Brain microvascular endothelial cell (primary cell): ENCODE measurements around the gene ANXA6.

Experiments
- DNase-seq: peaks from one replicate; pipeline ENCODE4 v3.0.0-alpha.2; 2020
- H3K27ac ChIP-seq: fragments of 250-450 bp; sonication (Bioruptor Pico); 2 replicates; pipeline ENCODE4 v1.5.1; 2020; ENCODE audit warnings: mild to moderate bottlenecking, moderate library complexity
- H3K27me3 ChIP-seq: fragments of 250-450 bp; sonication (Bioruptor Pico); replicated peaks from 2 replicates; pipeline ENCODE4 v1.5.1; 2020; ENCODE audit warnings: mild to moderate bottlenecking
- H3K36me3 ChIP-seq: fragments of 250-450 bp; sonication (Bioruptor Pico); replicated peaks from 2 replicates; pipeline ENCODE4 v1.5.1; 2020; ENCODE audit warnings: mild to moderate bottlenecking
- H3K4me3 ChIP-seq: 2 replicates; pipeline ENCODE4 v1.5.1; 2011; ENCODE audit warnings: low read depth, mild to moderate bottlenecking, control low read depth, low read length, moderate library complexity
- CTCF ChIP-seq: IDR thresholded peaks from 2 replicates; pipeline ENCODE4 v1.5.1; 2011; ENCODE audit warnings: low read depth, mild to moderate bottlenecking, moderate library complexity, low read length, control low read depth, inconsistent platforms; ENCODE audit errors: missing control alignments
- in situ Hi-C: cut with HindIII; loops from 2 replicates; pipeline ENCODE4 v1.10.0; 2017; ENCODE audit warnings: low sequenced_read_pairs, low pct_ligation_motif_present

Gene ANXA6

GRCh38 chr5:151191661-151192060 lies 34.1 kb upstream of the ANXA6 start:
- Histone ChIP-seq H3K36me3 (no peaks in the 10 kb centered on the region), H3K27me3 (no peaks in the 10 kb centered on the region), H3K27ac (no peak overlapping the region), H3K4me3 (no peak overlapping the region)
- TF ChIP-seq CTCF: no peak
- no peak for DNase-seq
- in situ Hi-C loops: no loop called here

GRCh38 chr5:151189151-151189550 lies 31.6 kb upstream of the ANXA6 start:
- TF ChIP-seq CTCF: no peak
- H3K27me3 ChIP-seq: no peaks in the 10 kb centered on the region
- H3K36me3 ChIP-seq: no peaks in the 10 kb centered on the region
- in situ Hi-C loops: no loop called here
- H3K27ac ChIP-seq: no peak overlapping the region
- no peak overlapping the region for H3K4me3 ChIP-seq
- no peak for DNase-seq

GRCh38 chr5:151186538-151186937 lies 29.0 kb upstream of the ANXA6 start:
- H3K4me3 ChIP-seq: no peak overlapping the region
- TF ChIP-seq CTCF: no peak
- no peak for DNase-seq
- no peaks in the 10 kb centered on the region for H3K27me3 ChIP-seq
- in situ Hi-C loops: no loop called here
- H3K36me3 ChIP-seq: no peaks in the 10 kb centered on the region
- H3K27ac ChIP-seq: no peak overlapping the region

GRCh38 chr5:151186052-151186451 lies 28.5 kb upstream of the ANXA6 start:
- Histone ChIP-seq H3K4me3 (no peak overlapping the region), H3K36me3 (no peaks in the 10 kb centered on the region), H3K27ac (no peak overlapping the region), H3K27me3 (no peaks in the 10 kb centered on the region)
- no peak for TF ChIP-seq CTCF
- DNase-seq: no peak
- in situ Hi-C loops: no loop called here

GRCh38 chr5:151184316-151185042 lies 26.9 kb upstream of the ANXA6 start:
- no peak for TF ChIP-seq CTCF
- in situ Hi-C loops: no loop called here
- no peak for DNase-seq
- Histone ChIP-seq H3K4me3 (no peak overlapping the region), H3K36me3 (no peaks in the 10 kb centered on the region), H3K27me3 (no peaks in the 10 kb centered on the region), H3K27ac (no peak overlapping the region)
